Fibroblast of lung (primary cell): ENCODE results near the gene TUSC7.

Experiments
- CTCF ChIP-seq, 2 donors: IDR thresholded peaks in 1 of 2; conservative IDR thresholded peaks in 1 of 2; 1 replicate in 1 of 2; 2 replicates in 1 of 2; pipeline ENCODE4 v1.5.1; 2011 to 2012; ENCODE audit warnings: low read length in 2 of 2, control low read depth in 1 of 2, inconsistent platforms in 1 of 2, low read depth in 1 of 2, mild to moderate bottlenecking in 1 of 2
- EZH2 ChIP-seq: IDR thresholded peaks from 2 replicates; pipeline ENCODE4 v1.5.1; 2012; ENCODE audit warnings: low read length, control low read depth, mild to moderate bottlenecking; ENCODE audit errors: missing control alignments

DNA sequence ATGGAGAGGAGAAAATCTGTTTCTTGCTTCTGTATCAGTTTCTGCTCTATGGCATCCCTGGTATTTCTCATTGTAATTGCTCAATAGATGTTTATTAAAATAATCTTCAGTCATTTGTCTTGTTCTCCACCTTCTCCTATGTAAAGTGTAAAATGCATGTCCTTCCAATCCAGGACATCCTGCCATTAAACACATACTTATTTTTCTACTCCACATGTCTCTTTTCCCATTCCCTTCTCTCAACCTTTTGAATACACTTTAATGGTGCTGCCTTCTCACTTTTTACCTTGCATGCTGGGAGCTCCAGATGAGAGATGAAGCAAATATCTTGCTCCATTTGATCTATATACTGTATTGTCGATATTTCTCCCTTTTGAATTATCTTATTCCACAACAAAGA lies 49.7 kb downstream of the TUSC7 start:
- TF ChIP-seq CTCF (conservative IDR thresholded peaks at IDR 0.05 in 1 of 2, IDR thresholded peaks at IDR 0.05 in 1 of 2; ENCODE audit: low read depth in 1 of 2, low read length in 2 of 2) = no peak
- TF ChIP-seq EZH2 = no peak
